Left colon (tissue), 2 donors: ENCODE data around the gene CARF. TPM values are rescaled to one million over a fixed set of nuclear protein-coding genes. Genes with fewer than 3 reads are reported as not detected.
"Not testable (repeated sequence)": the region's sequence is repeated elsewhere in the genome, so short reads cannot be mapped to it uniquely, and the experiment has no call there.

Experiments
- ATAC-seq: fragments of 200-7000 bp; cut with Tn5 transposase; one replicate; pipeline ENCODE4 v1.9.1; 2020; ENCODE audit warnings: mild to moderate bottlenecking, moderate library complexity
- DNase-seq, 2 donors: peaks; one replicate each; pipeline ENCODE4 v3.0.0-alpha.2; 2020
- intact Hi-C, 2 donors: fragments of 100-400 bp; cut with DNase I in 1 of 2; cut with micrococcal nuclease in 1 of 2; formaldehyde crosslinking; loops; one replicate each; pipeline versions ENCODE4 v1.11.2 to v1.14.0; 2022; cut with DNase I, micrococcal nuclease
- long read RNA-seq: library from polyadenylated mRNA; unstranded; transcript quantifications from one replicate; pipeline ENCODE4 v2.0.0, GENCODE V29; 2021
- total RNA-seq, 2 donors: library from RNA; stranded (reverse); fragmentation: NEBNext Ultra II Directional; extraction: Animal tissue kit (Norgen Biotek cat#: 25700); gene quantifications; one replicate each; pipeline ENCODE4 v1.2.1, GENCODE V29; 2021
- donor health status: DM: no; HTN: no; CAD: no.
- donor health status: DM: yes; HTN: yes; CAD: no.

The CARF gene, protein sequence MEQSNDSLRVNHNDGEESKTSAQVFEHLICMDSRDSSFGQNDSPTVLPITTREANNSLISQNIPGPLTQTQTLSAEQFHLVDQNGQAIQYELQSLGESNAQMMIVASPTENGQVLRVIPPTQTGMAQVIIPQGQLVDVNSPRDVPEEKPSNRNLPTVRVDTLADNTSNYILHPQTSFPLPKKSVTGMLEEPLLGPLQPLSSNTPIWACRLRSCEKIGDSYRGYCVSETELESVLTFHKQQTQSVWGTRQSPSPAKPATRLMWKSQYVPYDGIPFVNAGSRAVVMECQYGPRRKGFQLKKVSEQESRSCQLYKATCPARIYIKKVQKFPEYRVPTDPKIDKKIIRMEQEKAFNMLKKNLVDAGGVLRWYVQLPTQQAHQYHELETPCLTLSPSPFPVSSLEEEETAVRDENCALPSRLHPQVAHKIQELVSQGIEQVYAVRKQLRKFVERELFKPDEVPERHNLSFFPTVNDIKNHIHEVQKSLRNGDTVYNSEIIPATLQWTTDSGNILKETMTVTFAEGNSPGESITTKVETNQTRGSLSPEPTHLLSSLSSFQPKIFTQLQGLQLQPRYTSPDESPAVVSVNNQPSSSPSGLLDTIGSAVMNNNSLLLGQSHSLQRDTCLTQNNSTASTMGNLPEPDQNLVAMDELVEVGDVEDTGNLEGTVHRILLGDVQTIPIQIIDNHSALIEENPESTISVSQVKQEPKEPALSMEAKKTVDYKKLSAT
- total RNA-seq = 1 to 10 TPM; 7.8 to 8.8 TPM
- long read RNA-seq, partial matches to known transcripts = 1 of 3 reads
- long read RNA-seq, other reads (novel, unspliced or antisense) = 2 of 3 reads

- intact Hi-C loops = no loop called here
- peak; percentile 92 for ATAC-seq
- peak; percentile 95 to 96 for DNase-seq
These were observed at the start of gene CARF, which contains the start of gene WDR12 for GRCh38 chr2:202911512-202912341. Gene CARF (plus strand): TSS chr2:202912275. CDS start chr2:202941903, 29,628 bp downstream. Gene WDR12 (minus strand): TSS chr2:202911673. CDS start chr2:202911476, 197 bp downstream.

GRCh38 chr2:202870431-202871299 lies 41.4 kb upstream of the CARF start:
- intact Hi-C loops = loop anchor here in 1 of 2 donors (10.0 kb wide), 1 partner anchor 286 kb away; no protein-coding TSS in a partner anchor
- DNase-seq (peak; percentile 59 to 64), ATAC-seq (peak; percentile 73)

GRCh38 chr2:202871300-202872141 lies 40.6 kb upstream of the CARF start, which contains the start of gene ICA1L:
Gene ICA1L (minus strand): TSS chr2:202871766. CDS start chr2:202829009, 42,757 bp downstream.
- peak; percentile 79 for ATAC-seq
- DNase-seq = peak; percentile 38 to 56
- intact Hi-C loops = loop anchor here in 1 of 2 donors (10.0 kb wide), 1 partner anchor 287 kb away; no protein-coding TSS in a partner anchor

DNA sequence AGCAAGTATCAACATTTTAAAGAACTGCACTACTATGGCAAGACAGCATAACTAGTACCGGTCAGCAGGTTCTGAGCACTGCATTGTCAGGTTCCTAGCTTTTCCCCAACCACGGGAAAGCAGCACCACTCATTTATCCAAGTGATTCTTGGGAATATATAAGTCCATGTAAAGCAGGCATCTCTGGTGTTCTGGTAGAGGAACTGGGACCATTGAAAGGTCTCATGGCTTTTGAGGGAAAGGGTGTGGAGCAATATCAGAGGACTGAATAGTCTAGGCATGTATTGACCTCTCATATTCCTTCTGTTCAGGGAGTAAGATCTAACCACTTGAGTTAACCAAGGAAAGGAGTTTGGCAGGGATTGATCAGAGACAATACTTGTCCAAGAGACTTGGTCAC lies 34.4 kb upstream of the CARF start:
- intact Hi-C loops = loop anchor here in 1 of 2 donors (10.0 kb wide), 1 partner anchor 293 kb away; no protein-coding TSS in a partner anchor
- ATAC-seq = no peak
- DNase-seq = no peak

GRCh38 chr2:202881570-202881969 lies 30.5 kb upstream of the CARF start:
- no peak for DNase-seq

GRCh38 chr2:202883987-202884675 lies 27.9 kb upstream of the CARF start:
- no peak for DNase-seq
- intact Hi-C loops = no loop called here
- no peak for ATAC-seq

More at GRCh38 chr2:202881570-202881969, 30.5 kb upstream of the CARF start:
- ATAC-seq = no peak
- intact Hi-C loops = no loop called here

DNA sequence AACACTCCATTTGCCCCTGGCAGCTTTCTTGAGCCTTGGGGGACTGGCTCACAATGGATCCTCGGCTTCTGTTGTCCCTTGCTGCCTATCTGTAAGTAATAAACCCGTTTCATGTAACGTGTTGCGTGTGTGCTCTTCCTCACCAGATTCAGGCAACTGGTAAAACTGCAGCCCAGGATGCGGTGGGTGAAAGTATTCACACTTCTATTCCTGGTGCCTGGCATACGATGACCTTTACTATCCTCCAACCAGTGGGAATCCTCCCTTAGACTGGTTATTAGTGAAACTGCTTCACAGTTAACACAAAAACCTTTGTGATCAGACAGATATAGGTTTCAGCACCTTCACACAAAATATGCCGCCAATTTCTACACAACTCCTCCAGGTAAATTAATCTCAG lies 26.9 kb upstream of the CARF start:
- DNase-seq (no peak), ATAC-seq (no peak)
- intact Hi-C loops = no loop called here

GRCh38 chr2:202905507-202905906 lies 6.6 kb upstream of the CARF start:
- DNase-seq, ATAC-seq, intact Hi-C loops: not testable (repeated sequence)

DNA sequence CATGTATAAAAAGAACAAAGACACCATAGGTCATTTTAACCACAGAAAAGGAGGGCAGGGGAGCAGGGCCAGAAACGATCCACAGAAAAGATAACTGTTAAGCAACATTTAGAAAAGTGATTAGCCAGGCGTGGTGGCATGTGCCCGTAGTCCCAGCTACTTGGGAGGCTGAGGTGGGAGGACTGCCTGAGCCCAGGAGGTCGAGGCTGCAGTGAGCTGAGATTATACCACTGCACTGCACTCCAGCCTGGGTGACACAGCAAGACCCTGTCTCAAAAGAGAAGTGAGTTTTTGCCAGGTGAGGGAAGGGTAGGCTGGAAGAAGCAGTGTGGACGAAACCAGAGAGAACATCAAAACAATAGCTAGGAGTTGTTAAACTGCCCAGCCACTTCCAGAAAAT lies 3.9 kb upstream of the CARF start:
- DNase-seq = no peak
- intact Hi-C loops = no loop called here
- no peak for ATAC-seq

GRCh38 chr2:202909394-202910192 lies 2.5 kb upstream of the CARF start:
- DNase-seq (no peak), ATAC-seq (no peak)
- intact Hi-C loops = no loop called here

DNA sequence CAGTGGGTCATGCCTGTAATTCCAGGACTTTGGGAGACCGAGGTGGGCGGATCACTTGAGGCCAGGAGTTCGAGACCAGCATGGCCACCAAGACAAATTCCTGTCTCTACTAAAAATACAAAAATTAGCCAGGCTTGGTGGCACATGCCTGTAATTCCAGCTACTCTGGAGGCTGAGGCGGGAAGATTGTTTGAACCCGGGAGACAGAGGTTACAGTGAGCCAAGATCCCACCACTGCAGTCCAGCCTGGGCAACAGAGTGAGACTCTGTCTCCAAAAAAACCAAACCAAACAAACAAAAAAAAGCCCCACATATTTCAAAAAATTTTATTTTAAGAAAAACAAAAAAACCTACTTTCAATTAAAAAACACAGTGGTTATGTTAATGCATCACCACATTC lies 1.8 kb upstream of the CARF start:
- intact Hi-C loops, ATAC-seq, DNase-seq: not testable (repeated sequence)

DNA sequence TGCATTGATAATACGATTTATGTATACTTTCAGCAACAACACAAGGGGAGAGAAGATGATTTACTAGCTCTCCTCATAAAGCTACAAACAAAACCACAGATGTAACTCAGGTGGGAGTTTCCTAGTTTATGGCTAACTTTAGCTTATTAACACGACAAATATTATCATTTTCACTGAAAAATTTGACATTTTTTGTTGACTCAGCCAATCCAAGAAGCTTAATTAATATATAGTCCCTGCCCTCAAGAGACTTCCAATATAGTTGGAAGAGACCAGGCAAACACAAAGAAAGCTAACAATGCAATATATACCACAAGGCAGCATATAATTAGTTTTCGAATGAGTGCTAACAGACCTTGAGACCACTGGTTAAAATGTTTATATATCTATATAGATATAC lies 1.4 kb upstream of the CARF start:
- DNase-seq = no peak
- no peak for ATAC-seq
- intact Hi-C loops = no loop called here

DNA sequence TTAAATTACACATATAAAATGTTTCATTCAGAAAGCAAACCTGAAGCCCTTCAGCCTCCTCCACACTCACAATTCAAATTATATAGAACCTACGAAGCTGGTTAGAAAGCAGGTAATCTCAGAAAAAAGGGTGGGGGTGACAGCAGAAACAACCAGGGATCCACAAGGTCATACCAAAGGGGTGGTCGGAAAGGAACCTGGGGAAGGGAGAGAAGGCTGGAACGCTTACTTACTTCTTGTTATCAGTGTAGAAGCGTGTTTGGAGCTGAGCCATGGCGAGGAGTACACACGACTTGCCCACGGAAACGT lies 918 bp upstream of the CARF start:
- ATAC-seq (no peak), DNase-seq (no peak)
- intact Hi-C loops = no loop called here

DNA sequence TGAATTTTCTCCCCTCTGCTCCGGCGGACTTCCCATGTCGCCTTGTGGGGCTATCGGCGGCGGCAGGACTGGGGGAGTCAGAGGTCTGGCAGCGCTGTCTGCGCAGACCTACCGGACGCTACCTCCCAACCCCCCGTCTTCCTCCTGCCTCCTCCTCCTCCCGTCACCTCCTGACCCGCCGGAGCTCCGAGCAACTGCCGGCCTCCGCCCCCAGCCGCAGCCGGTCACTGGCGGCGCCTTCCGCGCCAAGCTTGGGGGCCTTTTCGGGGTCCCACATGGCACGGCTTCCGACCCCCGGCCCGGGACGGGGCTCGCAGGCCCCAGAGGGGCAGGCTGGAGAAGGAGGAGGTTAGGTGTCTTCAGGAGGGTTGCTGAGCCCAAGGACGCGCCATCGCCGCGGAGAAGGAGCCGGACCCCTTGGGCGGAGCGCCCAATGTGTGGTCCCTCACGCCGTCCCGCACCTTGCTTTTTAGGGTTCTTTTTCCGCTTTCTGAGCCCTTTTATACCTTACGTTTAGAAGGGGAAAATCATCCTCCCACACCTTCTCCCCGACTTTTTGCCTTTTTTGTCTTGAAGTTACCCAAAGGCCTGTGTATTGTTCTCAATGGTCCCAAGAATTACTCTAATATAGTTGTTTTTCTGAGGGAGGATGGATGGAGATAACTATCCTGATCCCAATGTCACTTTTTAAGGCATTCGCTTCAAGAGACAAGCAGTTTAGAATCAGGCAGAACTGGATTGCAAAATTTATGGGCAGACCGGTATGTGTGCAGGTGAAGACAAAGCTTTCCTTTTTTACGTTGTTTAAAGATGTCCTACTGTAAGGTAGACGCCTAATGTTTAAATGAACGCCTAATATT lies 497 bp downstream of the CARF start:
- DNase-seq (peak in 1 of 2 donors; percentile 12), ATAC-seq (peak; percentile 70)

DNA sequence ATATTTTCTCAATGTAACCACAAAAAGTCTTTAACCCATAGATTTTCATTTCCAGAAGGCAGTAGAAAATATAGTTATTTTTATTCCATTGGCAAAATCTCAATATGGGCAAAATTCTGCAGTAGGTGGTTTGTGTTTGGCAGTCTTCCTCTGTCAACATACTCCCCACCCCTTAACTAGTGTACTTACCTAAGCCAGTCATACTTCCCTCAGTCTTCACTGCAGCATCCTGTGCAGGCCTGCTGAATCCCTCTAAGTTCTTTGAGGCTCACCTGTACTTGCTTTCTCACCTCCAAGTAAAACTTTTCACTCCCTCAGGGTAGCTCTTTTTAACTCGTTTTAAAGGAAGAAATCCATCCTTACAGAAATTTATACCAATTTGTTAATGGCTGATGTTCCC lies 6.8 kb downstream of the CARF start:
- intact Hi-C loops = no loop called here
- ATAC-seq (no peak), DNase-seq (no peak)

More for the DNA sequence above, 497 bp downstream of the CARF start:
- intact Hi-C loops = not testable (repeated sequence)
